Ishikawa (cell line): ENCODE data around the gene ST6GALNAC1.

ENCODE experiments used
- CREB1 ChIP-seq: IDR thresholded peaks from 2 replicates; pipeline ENCODE4 v1.6.1; 2012; ENCODE audit warnings: low read depth
- EGR1 ChIP-seq: IDR thresholded peaks from 2 replicates; pipeline ENCODE4 v1.6.1; 2012
- EP300 ChIP-seq: IDR thresholded peaks from 2 replicates; pipeline ENCODE4 v1.6.1; 2012; ENCODE audit warnings: borderline replicate concordance
- NFIC ChIP-seq: IDR thresholded peaks from 2 replicates; pipeline ENCODE4 v1.6.1; 2012
- RAD21 ChIP-seq: IDR thresholded peaks from 2 replicates; pipeline ENCODE4 v1.6.1; 2012; ENCODE audit warnings: low read depth
- TAF1 ChIP-seq: IDR thresholded peaks from 2 replicates; pipeline ENCODE4 v1.6.1; 2012; ENCODE audit warnings: low read depth, mild to moderate bottlenecking
- TEAD4 ChIP-seq: IDR thresholded peaks from 2 replicates; pipeline ENCODE4 v1.6.1; 2012
- YY1 ChIP-seq: IDR thresholded peaks from 2 replicates; pipeline ENCODE4 v1.6.1; 2012; ENCODE audit warnings: low read depth
- TF ChIP-seq, protein P1 (sequence below): IDR thresholded peaks from 2 replicates; pipeline ENCODE4 v1.6.1; 2012; ENCODE audit warnings: low read depth, mild to moderate bottlenecking

- TF ChIP-seq TAF1 (no peak), NFIC (no peak), EP300 (no peak), TEAD4 (no peak), CREB1 (no peak), YY1 (no peak), EGR1 (no peak), RAD21 (no peak)
- TF ChIP-seq, protein P1, sequence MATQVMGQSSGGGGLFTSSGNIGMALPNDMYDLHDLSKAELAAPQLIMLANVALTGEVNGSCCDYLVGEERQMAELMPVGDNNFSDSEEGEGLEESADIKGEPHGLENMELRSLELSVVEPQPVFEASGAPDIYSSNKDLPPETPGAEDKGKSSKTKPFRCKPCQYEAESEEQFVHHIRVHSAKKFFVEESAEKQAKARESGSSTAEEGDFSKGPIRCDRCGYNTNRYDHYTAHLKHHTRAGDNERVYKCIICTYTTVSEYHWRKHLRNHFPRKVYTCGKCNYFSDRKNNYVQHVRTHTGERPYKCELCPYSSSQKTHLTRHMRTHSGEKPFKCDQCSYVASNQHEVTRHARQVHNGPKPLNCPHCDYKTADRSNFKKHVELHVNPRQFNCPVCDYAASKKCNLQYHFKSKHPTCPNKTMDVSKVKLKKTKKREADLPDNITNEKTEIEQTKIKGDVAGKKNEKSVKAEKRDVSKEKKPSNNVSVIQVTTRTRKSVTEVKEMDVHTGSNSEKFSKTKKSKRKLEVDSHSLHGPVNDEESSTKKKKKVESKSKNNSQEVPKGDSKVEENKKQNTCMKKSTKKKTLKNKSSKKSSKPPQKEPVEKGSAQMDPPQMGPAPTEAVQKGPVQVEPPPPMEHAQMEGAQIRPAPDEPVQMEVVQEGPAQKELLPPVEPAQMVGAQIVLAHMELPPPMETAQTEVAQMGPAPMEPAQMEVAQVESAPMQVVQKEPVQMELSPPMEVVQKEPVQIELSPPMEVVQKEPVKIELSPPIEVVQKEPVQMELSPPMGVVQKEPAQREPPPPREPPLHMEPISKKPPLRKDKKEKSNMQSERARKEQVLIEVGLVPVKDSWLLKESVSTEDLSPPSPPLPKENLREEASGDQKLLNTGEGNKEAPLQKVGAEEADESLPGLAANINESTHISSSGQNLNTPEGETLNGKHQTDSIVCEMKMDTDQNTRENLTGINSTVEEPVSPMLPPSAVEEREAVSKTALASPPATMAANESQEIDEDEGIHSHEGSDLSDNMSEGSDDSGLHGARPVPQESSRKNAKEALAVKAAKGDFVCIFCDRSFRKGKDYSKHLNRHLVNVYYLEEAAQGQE, result no peak
Measured at GRCh38 chr17:76630151-76630550, 13.4 kb downstream of the ST6GALNAC1 start.
